Left lung (tissue), 10 donors: ENCODE data around the gene UBQLN4. TPM values are rescaled to one million over a fixed set of nuclear protein-coding genes. Genes with fewer than 3 reads are reported as not detected.
A peak's percentile ranks its signal among the peaks of the same experiment; 100 is the strongest.

Experiments
- ATAC-seq: fragments of 200-7000 bp; cut with Tn5 transposase; one replicate; pipeline ENCODE4 v1.9.1; 2020; ENCODE audit warnings: moderate library complexity
- DNase-seq, 4 donors: peaks; one replicate each; pipeline ENCODE4 v3.0.0-alpha.2; 2013 to 2020
- H3K27ac ChIP-seq, 2 donors: fragments of 200-600 bp; sonication (generic) in 1 of 2; one replicate each; pipeline versions ENCODE4 v1.5.0 to v1.8.0; 2020 to 2021
- H3K27me3 ChIP-seq, 2 donors: fragments of 200-600 bp; sonication (generic) in 1 of 2; one replicate each; pipeline versions ENCODE4 v1.5.0 to v1.8.0; 2020 to 2021
- H3K36me3 ChIP-seq, 2 donors: fragments of 200-600 bp; sonication (generic) in 1 of 2; one replicate each; pipeline versions ENCODE4 v1.5.0 to v1.8.0; 2020 to 2021
- H3K4me1 ChIP-seq, 2 donors: fragments of 200-600 bp; one replicate each; pipeline ENCODE4 v1.8.0; 2021
- H3K4me3 ChIP-seq, 2 donors: fragments of 200-600 bp; sonication (generic) in 1 of 2; one replicate each; pipeline versions ENCODE4 v1.5.0 to v1.8.0; 2020 to 2021; ENCODE audit warnings: mild to moderate bottlenecking in 1 of 2
- H3K9me3 ChIP-seq, 2 donors: fragments of 200-600 bp; sonication (generic) in 1 of 2; one replicate each; pipeline versions ENCODE4 v1.5.0 to v1.8.0; 2020 to 2021
- CTCF ChIP-seq, 2 donors: fragments of 200-600 bp; sonication (generic) in 1 of 2; IDR thresholded peaks; one replicate each; pipeline versions ENCODE4 v1.5.0 to v1.8.0; 2021; ENCODE audit warnings: antibody characterized with exemption in 2 of 2
- intact Hi-C, 2 donors: fragments of 100-400 bp; cut with DNase I; formaldehyde crosslinking; loops; one replicate each; pipeline versions ENCODE4 v1.11.2 to v1.14.2; 2022
- polyA plus RNA-seq, 6 donors: library from polyadenylated mRNA; unstranded; fragments of 120-200 nt; gene quantifications; one replicate each; pipeline ENCODE4 v1.2.1, GENCODE V29; 2013; ENCODE audit not compliant: insufficient read length in 6 of 6
- total RNA-seq, 2 donors: library from RNA; stranded (reverse); fragmentation: NEBNext Ultra II Directional; extraction: Animal tissue kit (Norgen Biotek cat#: 25700); gene quantifications; one replicate each; pipeline ENCODE4 v1.2.1, GENCODE V29; 2021
- donor health status: DM: no; HTN: yes; CAD: no.
- donor health status: DM: no; HTN: no; CAD: no.

The UBQLN4 gene
- total and polyA plus RNA-seq, 8 donors = 28.7 to 71.8 (median 62.0) TPM

- Histone ChIP-seq H3K27ac (peak overlapping the region; percentile 3 to 8), H3K4me3 (no peak overlapping the region), H3K36me3 (peaks cover 5 to 37% of the 10 kb centered on the region in 2 donors), H3K27me3 (no peaks in the 10 kb centered on the region), H3K9me3 (no peaks in the 10 kb centered on the region), H3K4me1 (peaks cover 0 to 7% of the 10 kb centered on the region in 2 donors)
- DNase-seq = peak in 1 of 4 donors; percentile 63
- TF ChIP-seq CTCF (IDR thresholded peaks at IDR 0.05) = no peak
- ATAC-seq = peak; percentile 35
- intact Hi-C loops = no loop called here
These were observed 48.6 kb downstream of the UBQLN4 start for GRCh38 chr1:156004843-156005584.

- Histone ChIP-seq H3K4me3 (peak overlapping the region; percentile 22 to 24), H3K27ac (peak overlapping the region; percentile 45 to 65), H3K9me3 (no peaks in the 10 kb centered on the region), H3K36me3 (peaks cover 2 to 26% of the 10 kb centered on the region in 2 donors), H3K4me1 (peaks cover 0 to 7% of the 10 kb centered on the region in 2 donors), H3K27me3 (no peaks in the 10 kb centered on the region)
- DNase-seq (no peak), ATAC-seq (no peak)
- TF ChIP-seq CTCF (IDR thresholded peaks at IDR 0.05) = no peak
- intact Hi-C loops = no loop called here
These were observed 49.7 kb downstream of the UBQLN4 start for GRCh38 chr1:156003923-156004188.

- intact Hi-C loops = no loop called here
- peaks cover 0 to 7% of the 10 kb centered on the region in 2 donors for H3K4me1 ChIP-seq
- no peak for TF ChIP-seq CTCF (IDR thresholded peaks at IDR 0.05)
- H3K27ac ChIP-seq = peak overlapping the region; percentile 62 to 65
- H3K9me3 ChIP-seq = no peaks in the 10 kb centered on the region
- H3K4me3 ChIP-seq = peak overlapping the region; percentile 24 to 32
- H3K27me3 ChIP-seq = no peaks in the 10 kb centered on the region
- ATAC-seq = peak; percentile 76
- DNase-seq = no peak
- H3K36me3 ChIP-seq = peaks cover 0 to 11% of the 10 kb centered on the region in 2 donors
These were observed 51.2 kb downstream of the UBQLN4 start for GRCh38 chr1:156002188-156002911.

- DNase-seq (no peak), ATAC-seq (peak; percentile 11)
- intact Hi-C loops = no loop called here
- H3K27me3 ChIP-seq = no peaks in the 10 kb centered on the region
- H3K4me3 ChIP-seq = peak overlapping the region; percentile 24 to 32
- H3K4me1 ChIP-seq = peaks cover 0 to 7% of the 10 kb centered on the region in 2 donors
- peak overlapping the region; percentile 29 to 62 for H3K27ac ChIP-seq
- H3K36me3 ChIP-seq = peaks cover 0 to 4% of the 10 kb centered on the region in 2 donors
- no peaks in the 10 kb centered on the region for H3K9me3 ChIP-seq
- no peak for TF ChIP-seq CTCF (IDR thresholded peaks at IDR 0.05)
These were observed 51.9 kb downstream of the UBQLN4 start for GRCh38 chr1:156001662-156002171.

GRCh38 chr1:156001021-156001661 is 52.5 kb downstream of the UBQLN4 start:
- Histone ChIP-seq H3K27ac (peak overlapping the region; percentile 29 to 62), H3K36me3 (no peaks in the 10 kb centered on the region), H3K27me3 (no peaks in the 10 kb centered on the region), H3K9me3 (no peaks in the 10 kb centered on the region), H3K4me3 (peak overlapping the region; percentile 24 to 32), H3K4me1 (peaks cover 0 to 7% of the 10 kb centered on the region in 2 donors)
- DNase-seq (no peak), ATAC-seq (peak; percentile 10)
- no peak for TF ChIP-seq CTCF (IDR thresholded peaks at IDR 0.05)
- intact Hi-C loops = no loop called here
